COR-L47 (cell line): ENCODE results near the gene ALB.
"Not testable (repeated sequence)": the region's sequence is repeated elsewhere in the genome, so short reads cannot be mapped to it uniquely, and the experiment has no call there.

Source experiments
- DNase-seq: peaks from one replicate; lab custom pipeline; 2025; lab: John Stamatoyannopoulos, UW

ALB gene

GRCh38 chr4:73404042-73404441 is at the start of gene ALB:
Gene ALB (plus strand): TSS chr4:73404287. CDS start chr4:73404328, 41 bp downstream.
- no peak for DNase-seq

GRCh38 chr4:73357174-73357573 is 46.9 kb upstream of the ALB start:
- not testable (repeated sequence) for DNase-seq

- not testable (repeated sequence) for DNase-seq
Measured at GRCh38 chr4:73369506-73370199, 34.4 kb upstream of the ALB start.

GRCh38 chr4:73375328-73375741 is 28.8 kb upstream of the ALB start:
- DNase-seq = no peak

- no peak for DNase-seq
Measured at GRCh38 chr4:73376251-73376650, 27.8 kb upstream of the ALB start.

- DNase-seq = no peak
Measured at GRCh38 chr4:73376976-73377375, 27.1 kb upstream of the ALB start.

- no peak for DNase-seq
Measured at GRCh38 chr4:73378887-73379286, 25.2 kb upstream of the ALB start.

- DNase-seq = no peak
Measured at GRCh38 chr4:73379946-73380345, 24.1 kb upstream of the ALB start.

- DNase-seq = no peak
Measured at GRCh38 chr4:73381214-73381613, 22.9 kb upstream of the ALB start.

GRCh38 chr4:73383452-73383851 is 20.6 kb upstream of the ALB start:
- DNase-seq = no peak

- no peak for DNase-seq
Measured at GRCh38 chr4:73387552-73387951, 16.5 kb upstream of the ALB start.

- no peak for DNase-seq
Measured at GRCh38 chr4:73388887-73389286, 15.2 kb upstream of the ALB start.

GRCh38 chr4:73389663-73390062 is 14.4 kb upstream of the ALB start:
- not testable (repeated sequence) for DNase-seq

- no peak for DNase-seq
Measured at GRCh38 chr4:73391774-73392173, 12.3 kb upstream of the ALB start.

GRCh38 chr4:73392936-73393335 is 11.2 kb upstream of the ALB start:
- no peak for DNase-seq

GRCh38 chr4:73396304-73396703 is 7.8 kb upstream of the ALB start:
- no peak for DNase-seq

- no peak for DNase-seq
Measured at GRCh38 chr4:73396993-73397972, 6.8 kb upstream of the ALB start.

- no peak for DNase-seq
Measured at GRCh38 chr4:73401412-73401811, 2.7 kb upstream of the ALB start.

GRCh38 chr4:73404457-73404856 is 370 bp downstream of the ALB start:
- no peak for DNase-seq

- DNase-seq = no peak
Measured at GRCh38 chr4:73405138-73405537, 1.1 kb downstream of the ALB start.

GRCh38 chr4:73406548-73406875 is 2.4 kb downstream of the ALB start:
- DNase-seq = no peak

GRCh38 chr4:73407227-73407673 is 3.2 kb downstream of the ALB start:
- DNase-seq = no peak

- DNase-seq = no peak
Measured at GRCh38 chr4:73408181-73408867, 4.2 kb downstream of the ALB start.
